MG63 (cell line): ENCODE measurements around the gene HERC2. TPM values are rescaled to one million over a fixed set of nuclear protein-coding genes. Genes with fewer than 3 reads are reported as not detected.
"Not testable (repeated sequence)": the region's sequence is repeated elsewhere in the genome, so short reads cannot be mapped to it uniquely, and the experiment has no call there.

ENCODE experiments used
- DNase-seq: peaks from one replicate; pipeline ENCODE4 v3.0.0-alpha.2; 2020
- H3K27me3 ChIP-seq: fragments of 250-450 bp; sonication (Bioruptor Pico); 2 replicates; pipeline ENCODE4 v1.5.1; 2020; ENCODE audit warnings: mild to moderate bottlenecking, moderate library complexity
- H3K36me3 ChIP-seq: fragments of 250-450 bp; sonication (Bioruptor Pico); 2 replicates; pipeline ENCODE4 v1.5.1; 2020; ENCODE audit warnings: mild to moderate bottlenecking, moderate library complexity
- H3K4me3 ChIP-seq: fragments of 250-450 bp; sonication (Bioruptor Pico); 2 replicates; pipeline ENCODE4 v1.5.1; 2020; ENCODE audit warnings: mild to moderate bottlenecking, moderate library complexity
- H3K9me3 ChIP-seq: fragments of 250-450 bp; sonication (Bioruptor Pico); 2 replicates; pipeline ENCODE4 v1.5.1; 2020; ENCODE audit warnings: mild to moderate bottlenecking, moderate library complexity
- total RNA-seq: library from RNA; depleted of rRNA; stranded (reverse); fragments of >200 nt; shearing (Covaris generic); gene quantifications from 2 replicates; pipeline ENCODE4 v1.2.3, GENCODE V29; 2014; ENCODE audit warnings: low replicate concordance

HERC2 gene
- total RNA-seq, 1 experiment from 2014 or later: 27.5 TPM

DNA sequence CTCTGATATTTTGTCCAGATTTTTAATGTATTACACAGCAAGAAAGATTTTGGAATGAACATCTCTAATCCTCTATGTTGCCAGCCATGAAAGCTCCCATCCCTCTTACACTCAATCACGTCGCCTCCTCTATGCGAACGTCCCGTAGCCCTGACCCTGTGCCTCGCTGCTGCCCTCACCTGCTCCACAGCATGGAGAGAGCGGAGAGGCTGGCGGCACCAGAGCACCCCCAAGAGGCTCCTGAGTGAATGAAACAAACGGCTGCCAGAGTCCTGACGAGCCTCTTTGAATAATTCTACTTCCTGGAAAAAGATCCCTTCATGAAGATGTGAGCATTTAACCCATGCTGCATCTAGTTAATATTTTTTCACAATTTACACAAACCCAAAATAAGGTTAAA, 116.3 kb downstream of the HERC2 start:
- H3K36me3 ChIP-seq, H3K9me3 ChIP-seq, H3K27me3 ChIP-seq, DNase-seq, H3K4me3 ChIP-seq: not testable (repeated sequence)

DNA sequence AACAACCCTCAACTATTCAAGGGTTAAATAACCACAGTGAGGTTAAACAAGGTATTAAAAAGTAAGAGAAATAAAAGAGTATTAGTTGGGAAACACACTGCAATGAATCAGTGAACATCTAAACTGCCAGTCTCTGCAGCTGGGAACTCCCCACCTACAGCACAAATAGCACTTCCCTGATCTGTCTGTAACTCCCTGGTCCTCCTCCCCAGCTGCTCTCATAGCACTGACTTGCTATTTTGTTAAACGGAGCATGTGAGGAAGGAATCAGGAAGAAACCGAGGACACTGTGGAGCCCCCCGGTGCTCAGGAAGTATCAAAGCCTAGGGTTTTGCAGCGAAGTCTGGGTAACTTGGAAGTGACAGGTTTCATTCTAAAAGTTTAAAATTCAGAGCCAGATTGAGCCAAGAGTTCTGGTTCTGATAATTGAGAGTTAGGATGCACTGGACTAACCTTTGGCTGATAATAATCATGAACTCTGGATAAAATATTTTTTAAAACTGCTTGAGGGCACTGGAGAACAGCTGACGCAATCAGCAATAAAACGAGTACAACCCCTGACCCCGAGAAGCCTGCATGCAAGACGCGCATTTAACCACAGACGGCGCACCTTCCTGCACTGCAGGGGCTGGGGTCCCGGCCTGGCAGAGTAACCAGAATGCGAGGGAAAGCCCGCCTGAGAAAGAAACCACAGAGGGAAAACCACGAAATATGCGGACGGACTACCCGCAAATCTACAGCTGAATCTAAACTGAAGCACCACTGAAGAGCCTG, 118.7 kb downstream of the HERC2 start:
- not testable (repeated sequence) for H3K36me3 ChIP-seq, H3K4me3 ChIP-seq, DNase-seq, H3K9me3 ChIP-seq, H3K27me3 ChIP-seq

DNA sequence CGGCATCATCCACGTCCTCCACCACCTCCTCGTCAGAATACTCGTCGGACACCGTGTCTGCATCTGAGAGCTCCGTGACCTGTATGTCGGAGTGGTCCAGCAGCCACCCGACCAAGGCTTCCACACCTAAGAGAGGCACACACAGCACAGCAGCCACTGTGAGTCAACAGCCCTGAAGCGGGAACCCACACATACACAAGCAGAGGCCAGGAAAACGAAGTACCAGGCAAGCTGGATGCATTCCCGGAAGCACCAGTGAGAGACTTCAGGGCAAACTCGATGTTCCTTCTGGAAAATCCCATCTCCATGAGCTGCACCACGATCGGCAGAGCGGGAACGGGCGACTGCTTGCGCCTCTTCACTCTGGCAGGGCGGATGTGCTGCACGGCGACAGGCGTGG, 119.9 kb downstream of the HERC2 start:
- not testable (repeated sequence) for DNase-seq, H3K9me3 ChIP-seq, H3K27me3 ChIP-seq, H3K4me3 ChIP-seq, H3K36me3 ChIP-seq

DNA sequence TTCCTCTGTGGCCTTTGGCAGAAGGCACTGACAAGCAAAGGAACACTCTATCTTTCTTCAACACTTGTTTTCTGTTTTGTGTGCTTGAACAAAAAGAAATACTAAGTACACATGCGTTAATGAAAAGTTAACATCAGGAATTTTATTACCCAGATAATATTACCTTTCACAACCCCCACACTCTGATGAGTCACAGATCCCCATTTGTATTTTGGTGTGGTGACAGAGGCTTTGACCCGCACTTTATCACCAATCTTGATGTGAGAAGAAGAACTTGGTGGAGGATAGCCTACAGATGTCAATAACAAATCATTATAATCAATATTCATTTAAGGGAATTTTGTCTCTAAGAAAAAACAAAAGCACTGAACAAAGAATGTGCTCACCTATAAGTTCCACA, 123.8 kb downstream of the HERC2 start:
- H3K36me3 ChIP-seq: peaks cover 13% of the 10 kb centered on the region
- H3K27me3 ChIP-seq, H3K4me3 ChIP-seq, DNase-seq, H3K9me3 ChIP-seq: not testable (repeated sequence)

- DNase-seq, H3K27me3 ChIP-seq, H3K9me3 ChIP-seq, H3K4me3 ChIP-seq: not testable (repeated sequence)
- H3K36me3 ChIP-seq: peaks cover 13% of the 10 kb centered on the region
Measured at GRCh38 chr15:28197694-28198093, 124.3 kb downstream of the HERC2 start.

DNA sequence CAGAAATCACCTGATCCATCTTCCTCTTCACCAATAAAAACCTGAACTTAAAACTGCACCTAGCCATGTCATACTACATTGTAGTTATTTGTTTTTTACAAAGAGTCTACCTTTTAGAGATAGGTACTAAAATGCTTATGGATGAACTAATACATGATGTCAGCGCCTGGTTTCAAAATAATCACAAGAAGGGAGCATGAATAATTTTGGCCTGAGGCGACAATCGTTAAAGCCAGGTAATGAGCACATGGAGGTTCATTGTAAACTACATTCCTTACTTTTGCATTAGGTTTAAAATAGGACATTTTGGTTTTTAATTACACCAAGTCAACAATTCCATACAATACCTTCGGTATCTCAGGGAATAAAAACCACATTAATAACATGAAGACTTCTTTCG, 125.4 kb downstream of the HERC2 start:
- not testable (repeated sequence) for H3K9me3 ChIP-seq, H3K27me3 ChIP-seq, H3K4me3 ChIP-seq, DNase-seq
- peaks cover 18% of the 10 kb centered on the region for H3K36me3 ChIP-seq

DNA sequence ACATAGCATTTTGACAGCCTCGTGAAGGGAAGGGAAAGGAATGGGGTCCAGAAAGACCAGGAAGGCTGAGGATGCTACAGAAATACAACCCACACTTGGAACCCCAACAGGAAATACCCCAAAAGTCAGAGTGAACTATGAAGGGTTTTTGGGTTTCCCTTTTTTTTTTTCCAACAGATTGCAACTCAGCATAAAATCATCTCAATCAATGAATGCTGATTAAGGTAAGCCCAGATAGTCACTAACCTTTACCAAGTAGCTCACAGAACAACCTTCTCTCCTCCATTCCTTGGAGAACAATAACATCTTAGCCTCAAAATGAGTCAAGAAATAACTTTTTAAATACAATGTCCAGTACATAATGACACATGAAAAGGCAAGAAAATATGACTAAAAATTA, 129.2 kb downstream of the HERC2 start:
- no peak for DNase-seq
- Histone ChIP-seq H3K4me3 (no peak overlapping the region), H3K36me3 (peaks cover 27% of the 10 kb centered on the region), H3K9me3 (no peaks in the 10 kb centered on the region), H3K27me3 (no peaks in the 10 kb centered on the region)

GRCh38 chr15:28191832-28192231, 130.1 kb downstream of the HERC2 start:
- Histone ChIP-seq H3K27me3 (no peaks in the 10 kb centered on the region), H3K36me3 (peaks cover 27% of the 10 kb centered on the region), H3K9me3 (no peaks in the 10 kb centered on the region), H3K4me3 (no peak overlapping the region)
- no peak for DNase-seq

- Histone ChIP-seq H3K9me3 (no peaks in the 10 kb centered on the region), H3K4me3 (no peak overlapping the region), H3K36me3 (peaks cover 29% of the 10 kb centered on the region), H3K27me3 (no peaks in the 10 kb centered on the region)
- no peak for DNase-seq
Measured at GRCh38 chr15:28190391-28191174, 131.4 kb downstream of the HERC2 start.

DNA sequence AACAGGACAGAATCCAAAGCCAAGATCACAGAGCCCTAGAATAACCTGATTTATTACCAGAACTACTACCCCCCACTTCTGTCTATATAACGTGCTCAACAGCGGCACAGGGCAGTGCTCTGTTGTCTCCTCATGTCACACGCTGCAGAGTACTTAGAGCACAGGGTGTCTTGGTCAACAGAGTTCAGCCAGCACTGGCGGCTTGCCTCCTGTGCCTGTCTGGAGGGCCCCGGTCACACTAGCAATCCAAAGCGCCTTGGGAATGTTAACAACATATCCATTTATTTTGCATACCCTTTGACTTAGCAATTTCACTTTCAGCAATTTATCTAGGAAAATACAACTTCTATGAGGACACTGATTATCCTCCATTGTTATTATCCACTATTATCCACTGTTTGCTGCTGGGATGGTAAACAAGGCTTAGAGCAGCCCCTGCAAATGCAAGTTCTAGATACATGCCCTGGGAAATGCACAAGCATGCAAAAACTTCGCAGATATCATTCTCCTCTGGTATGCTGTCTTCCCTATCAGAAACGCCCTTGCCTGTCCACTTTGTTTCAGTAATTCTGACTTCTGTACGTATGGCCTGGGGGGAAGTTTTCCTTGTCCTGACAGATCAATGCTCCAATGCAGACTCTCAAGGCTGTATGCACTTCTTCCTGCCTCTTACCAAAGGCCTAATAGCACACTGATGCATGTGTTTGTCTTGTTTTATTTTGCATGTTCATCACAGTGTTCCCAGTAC, 136.7 kb downstream of the HERC2 start:
- Histone ChIP-seq H3K27me3 (no peaks in the 10 kb centered on the region), H3K36me3 (peaks cover 7% of the 10 kb centered on the region), H3K4me3 (no peak overlapping the region), H3K9me3 (no peaks in the 10 kb centered on the region)
- DNase-seq: no peak

- Histone ChIP-seq H3K36me3 (peaks cover 9% of the 10 kb centered on the region; the same call in 1 of the 2 replicates), H3K9me3 (no peaks in the 10 kb centered on the region), H3K4me3 (no peak overlapping the region), H3K27me3 (no peaks in the 10 kb centered on the region)
- no peak for DNase-seq
Measured at GRCh38 chr15:28184166-28184565, 137.8 kb downstream of the HERC2 start.

- Histone ChIP-seq H3K27me3 (no peaks in the 10 kb centered on the region), H3K9me3 (no peaks in the 10 kb centered on the region), H3K36me3 (peaks cover 9% of the 10 kb centered on the region; the same call in 1 of the 2 replicates), H3K4me3 (no peak overlapping the region)
- DNase-seq: no peak
Measured at GRCh38 chr15:28182731-28183130, 139.2 kb downstream of the HERC2 start.

DNA sequence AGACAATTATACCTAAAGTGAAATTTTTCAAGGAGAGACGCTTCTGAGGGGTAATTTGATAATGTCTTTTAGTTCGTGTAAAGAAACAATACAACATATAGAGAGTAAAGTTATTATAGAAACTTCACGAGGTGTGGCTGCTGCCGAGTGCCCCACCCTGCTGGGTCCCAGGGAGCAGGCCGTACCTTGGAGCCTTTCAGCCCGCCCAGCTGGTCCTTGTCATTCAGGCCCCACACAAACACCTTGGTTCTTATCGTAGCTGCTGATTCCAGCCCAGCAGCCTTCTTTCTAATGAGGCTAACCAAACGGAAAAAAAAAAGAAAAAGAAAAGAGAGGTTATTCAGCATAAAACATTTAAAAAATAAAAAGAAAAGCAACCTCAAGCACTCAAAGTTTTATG, 139.8 kb downstream of the HERC2 start:
- no peaks in the 10 kb centered on the region for H3K9me3 ChIP-seq
- no peak for DNase-seq
- H3K36me3 ChIP-seq: peaks cover 12% of the 10 kb centered on the region
- H3K27me3 ChIP-seq: no peaks in the 10 kb centered on the region
- H3K4me3 ChIP-seq: no peak overlapping the region

- peaks cover 10% of the 10 kb centered on the region for H3K36me3 ChIP-seq
- no peak overlapping the region for H3K4me3 ChIP-seq
- no peaks in the 10 kb centered on the region for H3K9me3 ChIP-seq
- no peak for DNase-seq
- no peaks in the 10 kb centered on the region for H3K27me3 ChIP-seq
Measured at GRCh38 chr15:28181366-28181765, 140.6 kb downstream of the HERC2 start.

DNA sequence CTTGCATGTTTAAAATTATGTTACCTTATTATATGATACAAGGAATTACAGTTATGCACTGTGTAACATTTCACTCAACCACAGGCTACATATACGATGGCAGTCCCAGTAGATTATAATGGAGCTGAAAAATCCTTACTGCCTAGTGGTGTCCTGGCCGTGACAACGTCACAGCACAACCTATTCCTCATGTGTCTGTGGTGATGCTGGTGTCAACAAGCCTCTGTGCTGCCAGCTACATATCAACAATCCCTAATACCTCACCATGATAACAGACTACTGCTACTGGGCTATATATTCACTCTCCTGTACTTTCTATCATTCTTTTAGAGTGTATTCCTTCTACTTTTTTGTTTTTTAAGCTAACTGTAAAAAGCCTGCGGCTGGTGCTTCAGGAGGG, 142.7 kb downstream of the HERC2 start:
- Histone ChIP-seq H3K4me3 (no peak overlapping the region), H3K36me3 (peaks cover 12% of the 10 kb centered on the region), H3K27me3 (no peaks in the 10 kb centered on the region), H3K9me3 (no peaks in the 10 kb centered on the region)
- DNase-seq: no peak

GRCh38 chr15:28178727-28179126, 143.3 kb downstream of the HERC2 start:
- Histone ChIP-seq H3K36me3 (peaks cover 12% of the 10 kb centered on the region), H3K4me3 (no peak overlapping the region), H3K9me3 (no peaks in the 10 kb centered on the region), H3K27me3 (no peaks in the 10 kb centered on the region)
- DNase-seq: no peak

DNA sequence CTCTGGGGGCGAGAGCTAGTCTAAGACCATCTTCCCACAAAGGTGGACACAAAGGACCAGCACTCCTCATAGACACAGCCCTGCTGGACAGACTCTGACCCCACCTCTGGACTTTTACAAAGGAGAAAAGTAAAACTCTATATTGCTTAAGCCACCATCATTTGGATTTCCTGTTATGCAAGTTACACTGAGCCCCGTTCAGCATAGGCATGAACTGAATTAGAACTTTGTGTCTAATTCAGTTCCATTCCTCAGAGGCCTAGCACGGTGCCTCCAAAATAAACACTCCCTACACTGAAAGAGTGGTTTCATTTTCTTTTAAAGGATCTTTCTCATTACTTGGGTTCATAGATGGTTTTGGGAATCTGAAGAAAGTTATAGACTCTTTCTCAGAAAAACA, 143.7 kb downstream of the HERC2 start:
- no peaks in the 10 kb centered on the region for H3K9me3 ChIP-seq
- no peak for DNase-seq
- no peak overlapping the region for H3K4me3 ChIP-seq
- H3K36me3 ChIP-seq: peaks cover 12% of the 10 kb centered on the region
- H3K27me3 ChIP-seq: no peaks in the 10 kb centered on the region
